Choroid plexus epithelial cell (primary cell): ENCODE data around the gene RPS5.

ENCODE experiments used
- DNase-seq: peaks from one replicate; pipeline ENCODE4 v3.0.0-alpha.2; 2010; ENCODE audit warnings: low read depth
- H3K4me3 ChIP-seq: 2 replicates; pipeline ENCODE4 v1.5.1; 2011; ENCODE audit warnings: low read depth, mild to moderate bottlenecking, control low read depth, low read length, moderate library complexity
- CTCF ChIP-seq: conservative IDR thresholded peaks from 2 replicates; pipeline ENCODE4 v1.5.1; 2011; ENCODE audit warnings: low read depth, mild to moderate bottlenecking, control low read depth, inconsistent platforms, low read length, moderate library complexity

Gene RPS5

GRCh38 chr19:58397533-58398037, 10.5 kb downstream of the RPS5 start:
- H3K4me3 ChIP-seq, result no peak overlapping the region
- no peak for TF ChIP-seq CTCF
- DNase-seq, result no peak

- H3K4me3 ChIP-seq, result no peak overlapping the region
- no peak for DNase-seq
- no peak for TF ChIP-seq CTCF
Observed at GRCh38 chr19:58398087-58398486, 11.0 kb downstream of the RPS5 start.

GRCh38 chr19:58398545-58398944, 11.5 kb downstream of the RPS5 start:
- DNase-seq, result no peak
- no peak overlapping the region for H3K4me3 ChIP-seq
- no peak for TF ChIP-seq CTCF

GRCh38 chr19:58399903-58400302, 12.8 kb downstream of the RPS5 start:
- TF ChIP-seq CTCF, result no peak
- no peak overlapping the region for H3K4me3 ChIP-seq
- no peak for DNase-seq

- no peak for DNase-seq
- TF ChIP-seq CTCF, result no peak
- H3K4me3 ChIP-seq, result peak overlapping the region; percentile 69
Observed at GRCh38 chr19:58400316-58400915, 13.3 kb downstream of the RPS5 start.

GRCh38 chr19:58400916-58401839, 14.1 kb downstream of the RPS5 start:
- TF ChIP-seq CTCF, result peak; percentile 10
- peak overlapping the region; percentile 79 for H3K4me3 ChIP-seq
- peak; percentile 100 for DNase-seq
